Glomerular visceral epithelial cell (primary cell): ENCODE data around the gene SLC6A6.

Source experiments
- DNase-seq: peaks from one replicate; pipeline ENCODE4 v3.0.0-alpha.2; 2016; ENCODE audit errors: extremely low spot score

The SLC6A6 gene

DNA sequence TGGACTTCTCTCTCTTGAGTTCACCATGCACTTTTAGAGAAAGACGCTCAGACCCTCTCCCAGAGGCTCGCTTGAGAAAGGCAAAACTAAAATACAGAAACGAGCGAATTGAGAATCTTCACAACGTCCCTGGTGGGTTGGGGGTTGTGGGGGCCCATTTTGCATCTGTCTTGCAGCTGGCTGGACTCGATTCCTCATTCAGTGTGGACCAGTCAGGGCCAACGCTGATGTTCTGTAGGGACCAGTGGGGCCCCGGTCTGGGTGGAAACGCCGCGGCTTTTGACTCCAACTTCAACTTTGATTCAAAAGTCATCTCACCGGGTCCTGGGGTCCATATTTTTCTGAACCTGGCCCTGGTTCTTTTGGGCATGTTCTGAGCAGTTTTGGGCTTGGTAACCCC lies 68.1 kb downstream of the SLC6A6 start:
- DNase-seq: no peak

DNA sequence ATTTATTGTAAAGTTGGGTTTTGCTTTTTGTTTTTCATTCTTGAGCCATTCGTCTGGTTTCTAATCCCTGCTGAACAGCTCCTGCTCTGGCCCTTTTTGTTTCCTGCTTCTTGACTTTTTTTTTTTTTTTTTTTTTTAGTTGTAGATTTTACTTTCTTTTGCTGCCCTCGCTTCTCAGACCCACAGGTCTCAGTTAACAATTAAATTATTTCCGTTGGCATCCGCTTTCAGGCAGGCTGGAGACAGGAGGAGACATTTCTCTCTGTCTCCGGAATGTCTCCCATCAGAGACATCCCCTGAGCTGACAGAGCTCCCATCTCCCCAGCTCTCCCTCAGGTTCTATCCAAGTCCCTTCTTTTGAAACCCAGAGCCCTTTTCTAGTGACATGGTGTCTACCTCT lies 68.6 kb downstream of the SLC6A6 start:
- DNase-seq: peak; percentile 50

DNA sequence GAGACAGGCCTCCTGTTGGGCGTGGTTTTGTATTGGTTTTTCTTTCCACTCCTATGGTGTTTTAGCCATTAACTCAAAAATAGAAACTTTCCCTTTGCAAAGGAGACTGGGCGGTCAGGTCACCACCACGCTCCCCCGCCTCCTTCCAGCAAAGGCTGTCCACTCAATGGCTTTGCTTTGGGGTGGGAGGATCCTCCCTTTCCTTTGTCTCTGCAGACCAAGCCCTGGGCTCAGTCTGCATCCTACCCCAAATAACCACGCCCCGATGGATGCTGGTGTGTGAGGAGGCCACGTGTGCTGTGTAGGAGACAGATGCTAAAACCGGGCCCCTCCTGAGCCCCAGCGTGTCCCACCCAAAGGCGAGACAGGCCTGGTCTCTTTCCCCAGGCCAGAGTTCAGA lies 69.3 kb downstream of the SLC6A6 start:
- peak; percentile 38 for DNase-seq

DNA sequence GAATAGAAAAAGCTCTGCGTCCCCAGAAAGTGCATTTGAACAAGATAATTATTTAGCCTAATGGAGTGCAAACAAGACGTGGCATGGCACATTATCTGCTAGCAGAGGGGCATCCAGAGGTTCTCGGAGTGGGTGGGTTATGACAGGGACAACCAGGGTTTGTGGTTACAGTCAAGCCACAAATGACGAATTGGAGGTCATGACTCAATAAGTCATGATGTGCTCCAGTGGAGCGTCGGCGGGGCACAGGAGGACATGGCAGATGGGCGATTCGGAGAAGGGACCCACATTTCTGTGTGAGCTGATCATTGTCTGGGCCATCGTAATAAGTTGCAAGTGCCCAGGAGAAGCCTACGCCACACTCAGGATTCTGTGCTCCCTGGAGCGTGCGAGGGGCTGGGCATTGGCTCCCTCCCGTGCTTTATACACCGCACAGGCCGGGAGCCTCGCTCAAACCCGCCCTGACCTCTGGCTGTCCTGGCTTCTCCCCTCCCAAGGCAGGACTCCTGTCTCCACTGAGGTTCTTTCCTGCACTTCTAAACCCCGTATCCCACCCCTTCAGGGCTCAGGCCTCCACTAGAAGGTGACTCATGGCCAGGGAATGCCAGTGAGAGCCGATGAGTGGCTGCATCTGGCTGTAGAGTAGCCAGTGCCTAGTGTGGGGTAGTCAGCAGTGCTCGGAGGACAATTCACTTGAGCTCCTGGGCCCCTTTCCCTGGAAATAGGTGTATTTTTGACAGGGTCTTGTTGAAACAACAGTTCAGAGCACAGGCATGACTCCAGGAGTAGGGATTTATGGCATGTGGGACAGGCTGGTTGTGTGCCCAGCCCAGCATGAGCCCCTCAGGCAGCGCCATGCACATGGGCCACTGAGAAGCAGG lies 70.3 kb downstream of the SLC6A6 start:
- DNase-seq: peak; percentile 99

DNA sequence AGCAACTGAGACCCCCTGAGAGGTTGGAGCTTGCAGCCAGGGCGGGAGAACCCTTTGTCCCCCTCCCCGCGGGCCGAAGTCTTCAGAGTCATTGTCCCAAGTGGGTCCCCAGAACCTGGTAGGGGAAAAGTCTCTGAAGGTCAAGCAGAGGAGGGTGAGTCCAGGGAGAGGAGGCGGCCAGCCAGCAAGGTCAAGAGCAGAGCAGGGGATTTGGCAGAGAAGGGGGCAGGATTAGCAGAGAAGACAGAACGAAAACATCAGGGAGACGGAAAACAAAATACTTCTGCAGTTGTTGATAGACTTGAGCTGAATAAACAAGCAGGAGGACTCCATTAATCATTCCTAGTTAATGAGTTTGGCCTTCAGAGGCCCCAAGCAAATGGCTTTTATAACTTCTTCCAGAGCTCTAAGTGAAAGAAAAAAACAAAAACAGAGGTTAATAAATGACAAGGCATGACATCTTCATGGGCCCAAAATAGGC lies 71.0 kb downstream of the SLC6A6 start:
- no peak for DNase-seq

DNA sequence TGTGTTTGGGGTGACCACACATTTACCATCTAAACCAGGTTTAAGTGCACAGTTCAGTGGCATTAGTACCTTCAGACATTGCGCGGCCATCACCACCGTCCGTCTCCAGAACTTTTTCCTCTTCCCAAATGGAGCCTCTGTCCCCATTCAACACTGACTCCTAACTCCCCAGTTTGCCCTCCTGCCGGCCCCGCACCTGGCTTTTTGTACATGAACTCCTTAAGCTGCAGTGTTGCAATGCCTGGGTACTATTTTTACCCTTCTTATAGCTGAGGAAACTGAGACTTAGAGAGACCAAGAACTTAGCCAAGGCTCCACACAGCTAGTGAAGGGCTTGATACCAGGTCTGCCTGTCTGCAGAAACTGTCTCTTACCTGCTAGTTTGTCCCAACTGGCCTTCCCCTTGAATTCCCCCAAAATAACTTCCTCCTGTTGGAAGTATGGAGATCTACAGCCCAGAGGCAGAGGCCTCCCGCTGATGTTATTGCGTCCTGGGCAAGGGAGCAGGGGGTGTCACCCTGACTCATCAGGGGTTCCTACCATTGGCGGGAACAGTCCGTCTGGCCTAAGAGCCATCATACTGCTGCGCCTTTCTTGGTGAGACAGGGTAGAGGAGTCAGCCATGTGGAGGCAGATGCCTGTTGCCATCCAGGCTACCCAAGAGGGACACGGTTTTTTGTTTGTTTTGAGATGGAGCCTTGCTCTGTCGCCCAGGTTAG lies 72.1 kb downstream of the SLC6A6 start:
- no peak for DNase-seq

DNA sequence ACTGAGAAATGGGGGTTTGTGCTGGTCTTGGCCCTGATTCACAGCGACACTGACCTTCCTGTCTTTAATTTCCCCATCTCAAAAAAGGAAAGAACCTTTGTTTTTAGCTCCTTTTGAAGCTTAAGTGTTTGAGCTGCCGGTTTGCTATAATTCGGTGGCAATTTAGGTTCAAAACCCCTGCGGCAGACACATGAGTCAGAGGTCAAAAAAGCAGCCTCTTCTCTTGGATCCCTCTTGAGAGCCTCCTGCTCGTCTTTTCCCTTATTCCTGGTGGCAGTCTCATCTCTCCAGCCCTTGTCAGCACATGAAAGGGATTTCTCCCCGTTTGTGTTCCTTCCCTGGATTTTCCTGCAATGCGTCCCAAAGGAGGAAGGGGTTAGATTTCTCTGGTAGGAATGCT lies 73.2 kb downstream of the SLC6A6 start:
- DNase-seq: no peak

DNA sequence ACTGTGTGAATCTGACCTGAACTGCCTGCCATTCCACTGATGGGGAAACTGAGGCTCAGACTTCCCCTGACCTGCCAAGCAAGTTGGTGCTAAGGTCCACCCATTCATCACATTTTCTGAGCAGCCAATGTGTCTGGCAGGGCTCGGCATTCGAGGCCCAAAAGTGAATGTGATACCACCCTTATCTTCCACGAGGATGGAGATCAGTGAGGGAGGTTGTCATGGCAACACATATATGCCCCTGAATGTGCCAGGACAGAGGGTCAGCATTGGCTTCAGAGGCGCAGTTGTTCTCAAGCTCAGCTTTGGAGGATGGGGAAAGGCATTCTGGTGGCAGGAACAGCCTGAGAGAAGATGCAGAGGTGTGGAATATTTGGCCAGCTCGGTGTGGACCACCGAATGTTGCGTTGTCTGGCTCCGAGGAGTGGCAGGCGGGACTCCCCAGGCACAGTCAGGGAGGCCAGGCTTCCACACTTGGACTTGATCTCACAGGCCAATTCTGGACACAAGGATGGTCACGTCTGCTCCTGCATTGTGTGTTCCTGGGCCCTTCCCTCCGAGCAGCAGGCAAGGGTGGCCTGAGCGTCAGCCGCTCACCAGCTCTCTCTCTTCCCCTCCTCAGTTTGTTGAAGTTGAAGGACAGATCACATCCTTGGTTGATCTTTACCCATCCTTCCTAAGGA lies 74.3 kb downstream of the SLC6A6 start:
- no peak for DNase-seq

DNA sequence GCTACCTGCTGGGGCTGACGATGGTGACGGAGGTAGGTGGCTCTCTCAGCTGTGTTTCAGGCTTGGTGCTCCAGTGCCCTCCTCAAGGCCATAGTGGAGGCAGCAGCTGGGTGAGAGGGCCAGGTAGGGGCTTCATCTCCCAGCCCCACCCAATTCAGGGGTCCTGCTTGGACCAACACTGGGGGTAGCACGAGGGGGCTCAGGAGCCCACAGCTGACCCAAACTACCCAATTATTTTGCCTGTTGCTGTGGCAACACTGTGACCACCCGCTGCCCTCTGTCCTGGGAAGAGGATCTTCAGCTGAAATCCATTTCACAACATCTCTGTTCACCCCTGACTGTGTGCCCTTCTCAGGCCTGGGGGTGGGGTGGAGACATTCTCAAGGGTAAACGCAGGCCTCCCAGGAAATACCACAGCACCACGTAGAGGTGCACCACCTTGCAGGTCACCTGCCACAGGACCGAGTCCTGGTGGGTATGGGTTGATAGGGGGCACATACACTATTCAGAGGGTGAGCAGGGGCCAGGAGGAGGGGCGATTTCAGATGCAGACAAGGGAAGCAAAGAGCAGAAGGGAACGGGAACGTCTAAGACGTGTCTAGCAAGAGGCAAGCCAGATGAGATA lies 75.0 kb downstream of the SLC6A6 start:
- DNase-seq: no peak

DNA sequence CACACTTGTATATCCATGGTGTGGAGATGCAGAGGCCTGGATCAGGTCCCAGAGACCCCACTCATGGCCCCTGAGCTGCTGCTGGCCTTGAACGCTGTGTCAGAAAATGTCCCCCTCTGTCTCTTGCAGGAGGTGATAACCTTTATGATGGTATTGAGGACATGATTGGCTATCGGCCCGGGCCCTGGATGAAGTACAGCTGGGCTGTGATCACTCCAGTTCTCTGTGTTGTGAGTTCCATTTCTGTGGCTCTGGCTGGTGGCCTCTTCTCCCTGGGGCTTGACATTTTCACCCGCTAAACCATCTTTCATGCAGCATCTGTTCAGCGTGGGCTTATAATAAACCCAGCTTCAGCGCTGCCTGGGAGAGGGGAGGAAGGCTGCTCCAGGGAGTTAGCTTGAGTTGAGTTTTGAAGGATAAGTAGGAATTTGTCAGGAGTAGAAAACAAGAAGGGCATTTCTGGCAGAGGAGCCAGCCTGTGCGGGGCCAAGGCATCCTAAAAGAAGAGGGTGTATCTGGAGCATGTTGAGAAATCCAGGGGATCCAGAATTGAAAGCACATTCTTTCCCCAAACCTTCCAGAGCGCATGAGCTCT lies 76.6 kb downstream of the SLC6A6 start:
- no peak for DNase-seq

DNA sequence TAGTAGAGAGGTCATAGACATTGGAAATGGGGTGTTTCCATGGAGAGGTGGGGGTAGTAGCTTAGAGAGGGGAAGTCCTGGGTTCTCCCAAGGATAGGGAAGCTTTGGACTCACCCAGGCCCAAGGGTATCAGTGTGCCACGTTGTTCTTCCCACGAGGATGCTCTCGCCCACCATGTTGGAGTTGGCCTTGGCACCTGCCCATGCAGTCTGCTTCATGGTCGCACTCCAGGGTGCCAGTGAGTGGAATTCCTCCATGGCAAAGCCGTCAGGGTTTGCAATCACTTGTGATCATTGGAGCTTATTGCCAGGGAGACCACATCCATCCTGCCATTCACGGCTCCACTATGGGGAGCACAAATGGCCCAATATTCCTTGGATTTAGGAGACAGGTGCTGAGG lies 77.2 kb downstream of the SLC6A6 start:
- no peak for DNase-seq

DNA sequence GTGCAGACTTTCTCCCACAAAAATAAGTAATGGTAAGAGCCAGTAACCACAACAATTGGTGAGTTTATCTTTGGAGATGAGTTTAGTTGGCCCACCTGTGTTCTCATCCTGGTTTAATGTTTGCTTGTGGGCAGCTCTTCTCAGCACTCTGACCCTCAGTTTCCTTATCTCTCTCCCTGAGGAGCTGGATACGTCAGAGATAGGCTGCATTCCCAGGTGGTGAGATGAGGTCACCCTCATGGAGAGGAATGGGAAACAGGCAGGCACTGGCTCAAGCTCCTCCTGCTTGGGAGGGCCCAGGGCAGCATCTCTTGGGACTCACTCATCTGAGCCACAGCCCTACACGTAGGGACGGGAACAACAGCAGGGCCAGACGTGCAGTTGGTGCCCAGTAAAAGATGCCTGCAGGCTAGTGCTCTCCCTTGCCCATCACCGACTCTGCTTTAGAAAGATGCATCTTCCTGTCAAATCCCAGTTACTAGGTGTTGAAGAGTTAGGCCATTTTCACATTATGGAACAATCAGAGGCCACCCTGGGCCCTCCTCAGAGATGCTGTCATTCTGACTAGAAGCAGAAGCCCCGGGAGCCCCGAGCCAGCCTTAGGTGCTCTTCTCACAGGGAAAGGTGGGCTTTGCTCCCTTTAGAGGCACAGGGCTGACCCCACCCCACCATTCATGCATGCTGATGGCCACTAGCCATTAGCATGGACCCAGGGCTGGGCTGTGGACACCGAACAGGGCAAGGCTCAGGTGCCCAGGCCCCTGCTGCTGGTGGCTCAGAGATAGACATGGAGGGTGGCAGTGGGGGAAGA lies 78.0 kb downstream of the SLC6A6 start:
- peak; percentile 42 for DNase-seq

DNA sequence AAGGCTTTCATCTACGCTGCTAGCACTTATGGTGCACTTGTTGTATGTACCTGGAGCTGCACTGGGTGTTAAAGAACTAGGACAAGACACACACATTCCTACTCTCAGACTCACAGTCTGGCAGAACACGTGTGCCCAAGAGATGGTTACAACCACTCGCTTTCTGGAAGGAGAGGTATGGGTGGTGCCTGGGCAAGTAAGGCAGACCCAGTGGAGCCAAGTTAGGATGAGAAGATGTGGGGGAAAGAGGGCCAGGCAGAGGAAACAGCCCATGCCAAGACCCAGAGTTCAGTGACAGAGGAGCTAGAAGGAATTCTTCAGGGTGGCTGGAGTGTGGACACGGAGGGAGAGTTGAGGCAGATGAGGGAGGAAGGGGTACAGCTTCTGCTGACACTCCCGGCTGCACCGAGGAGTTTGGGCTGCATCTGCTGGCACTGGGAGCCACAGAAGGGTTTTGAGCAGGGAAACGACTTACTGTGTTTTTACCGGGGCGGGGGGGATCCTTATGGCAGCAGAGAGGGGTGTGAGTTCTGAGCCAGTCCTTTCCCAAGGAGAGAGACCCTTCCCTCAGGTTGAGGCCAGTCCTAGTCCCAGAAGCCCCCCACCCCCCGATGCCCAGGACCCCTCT lies 78.7 kb downstream of the SLC6A6 start:
- DNase-seq: no peak

DNA sequence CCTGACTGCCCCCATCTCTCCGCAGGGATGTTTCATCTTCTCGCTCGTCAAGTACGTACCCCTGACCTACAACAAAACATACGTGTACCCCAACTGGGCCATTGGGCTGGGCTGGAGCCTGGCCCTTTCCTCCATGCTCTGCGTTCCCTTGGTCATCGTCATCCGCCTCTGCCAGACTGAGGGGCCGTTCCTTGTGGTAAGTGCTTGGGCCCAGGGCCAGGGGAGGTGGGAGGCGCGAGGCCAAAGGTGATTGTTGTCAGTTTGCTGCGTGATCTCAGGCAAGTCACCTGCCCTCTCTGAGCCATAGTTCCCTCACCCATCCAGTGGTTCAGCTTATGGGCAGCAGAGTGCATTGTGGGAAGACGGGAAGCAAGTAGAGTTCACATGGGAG lies 79.2 kb downstream of the SLC6A6 start:
- DNase-seq: no peak

DNA sequence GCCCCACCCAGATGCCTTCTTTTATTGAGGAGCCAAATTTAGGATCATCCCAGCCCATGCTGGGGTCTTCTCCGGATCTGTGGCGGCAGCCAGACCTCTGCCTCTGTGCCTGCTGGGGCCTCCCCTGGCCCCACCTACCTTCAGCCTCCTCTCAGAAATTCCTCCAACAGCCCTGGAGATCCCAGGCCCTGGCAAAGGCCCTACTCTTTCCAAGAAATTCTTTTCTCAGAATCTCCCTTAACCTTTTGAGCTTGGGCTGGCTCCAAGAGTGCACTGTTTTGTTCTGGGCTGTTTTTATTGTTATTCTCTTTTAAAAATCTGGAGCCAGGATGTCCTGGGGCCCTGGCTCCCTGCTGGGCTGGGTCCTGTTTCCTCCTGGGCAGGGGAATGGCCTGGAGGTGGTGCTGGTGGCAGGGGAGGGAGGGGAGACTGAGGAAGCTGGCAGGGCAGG lies 79.9 kb downstream of the SLC6A6 start:
- no peak for DNase-seq

DNA sequence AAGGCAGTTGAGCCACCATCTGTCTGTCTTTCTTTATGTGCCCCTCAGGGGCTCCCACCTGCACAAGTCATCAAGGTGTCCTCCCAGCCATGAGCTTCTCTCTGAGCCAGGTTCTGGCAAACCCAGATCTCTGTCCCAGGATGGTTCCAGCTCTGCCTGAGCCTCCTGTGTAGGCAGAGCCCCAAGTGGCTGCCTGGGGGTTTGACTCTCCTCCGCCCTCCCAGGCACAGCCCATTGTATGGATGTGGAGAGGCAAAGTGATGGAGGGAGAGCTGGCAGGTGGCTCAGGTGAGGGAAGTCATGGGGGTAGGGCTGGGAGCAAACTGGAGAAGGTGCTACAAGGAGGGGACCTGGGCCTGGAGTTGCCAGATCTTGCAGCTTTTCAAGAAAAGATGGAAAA lies 80.9 kb downstream of the SLC6A6 start:
- DNase-seq: no peak

DNA sequence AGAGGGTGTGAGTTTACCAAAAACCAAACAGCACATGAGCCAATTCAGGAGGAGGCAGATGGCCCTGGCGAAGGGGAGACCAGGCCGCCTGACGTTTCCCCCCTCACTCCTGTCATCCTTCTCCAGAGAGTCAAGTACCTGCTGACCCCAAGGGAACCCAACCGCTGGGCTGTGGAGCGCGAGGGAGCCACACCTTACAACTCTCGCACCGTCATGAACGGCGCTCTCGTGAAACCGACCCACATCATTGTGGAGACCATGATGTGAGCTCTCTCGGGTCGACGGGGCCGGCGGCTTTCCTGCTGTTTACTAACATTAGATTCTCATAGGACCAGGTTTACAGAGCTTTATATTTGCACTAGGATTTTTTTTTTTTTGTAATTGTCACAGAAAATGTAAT lies 82.3 kb downstream of the SLC6A6 start:
- DNase-seq: no peak

DNA sequence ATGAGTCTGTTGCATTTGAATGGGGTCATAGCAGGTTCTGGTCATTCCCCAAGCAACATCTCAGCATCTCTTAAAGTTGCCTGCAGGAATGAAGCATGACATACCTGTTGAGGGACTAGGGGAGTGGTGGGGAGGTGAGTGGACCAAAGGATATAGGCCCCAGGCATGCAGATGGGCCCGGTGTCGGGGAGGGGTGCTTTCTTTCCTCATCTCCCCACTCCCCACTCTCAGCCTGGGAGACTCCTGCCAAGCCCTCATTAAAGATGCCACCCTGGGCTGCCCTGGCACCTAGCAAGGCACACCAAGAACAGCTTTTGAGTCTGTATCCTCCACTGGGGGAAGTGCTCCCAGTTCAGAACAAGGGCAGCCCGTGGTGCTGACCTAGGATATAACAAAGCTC lies 83.6 kb downstream of the SLC6A6 start:
- no peak for DNase-seq

DNA sequence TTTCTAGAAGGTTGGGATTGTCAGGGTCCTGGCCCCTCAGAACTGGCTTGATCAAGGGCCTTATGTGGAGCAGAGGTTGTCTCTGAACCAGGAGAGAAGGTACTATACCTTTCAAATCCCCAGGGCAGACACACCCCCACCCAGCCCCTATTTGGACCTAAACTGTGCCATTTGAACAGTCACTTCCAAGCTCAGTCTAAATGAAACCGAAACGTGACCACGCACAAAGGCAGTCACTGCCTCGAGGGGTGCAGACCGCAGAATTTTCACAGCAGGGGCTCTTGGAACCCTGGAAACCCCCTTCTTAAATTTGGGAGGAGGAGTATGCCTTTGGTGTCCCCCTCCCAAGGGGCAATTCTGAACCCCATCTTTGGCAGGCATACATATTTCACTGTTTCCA lies 84.1 kb downstream of the SLC6A6 start:
- DNase-seq: no peak

DNA sequence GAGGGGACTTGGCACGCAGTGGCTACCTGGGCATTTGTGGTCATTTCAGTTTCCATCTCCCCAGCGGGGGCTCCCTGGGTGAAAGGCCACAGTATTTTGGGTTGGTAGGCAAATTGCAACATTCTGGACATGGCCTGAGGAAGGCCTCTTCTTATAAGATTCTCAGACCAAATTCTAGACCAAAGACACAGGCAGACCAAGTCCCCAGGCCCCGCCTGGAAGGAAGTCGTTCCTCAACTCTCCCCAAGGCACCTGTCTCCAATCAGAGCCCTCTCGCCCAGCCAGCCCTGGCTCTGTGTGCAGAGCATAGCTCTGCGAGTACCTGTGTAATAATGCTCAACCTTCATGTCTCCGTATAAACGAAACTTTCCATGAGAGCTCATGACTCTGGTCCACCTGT lies 84.7 kb downstream of the SLC6A6 start:
- no peak for DNase-seq
